LNCaP clone FGC (cell line): Measurements from ENCODE around the gene SNX27.
"Not testable (repeated sequence)": the region's sequence is repeated elsewhere in the genome, so short reads cannot be mapped to it uniquely, and the experiment has no call there.

ENCODE experiments used
- DNase-seq: peaks from one replicate; pipeline ENCODE4 v3.0.0-alpha.2; 2011; ENCODE audit warnings: low read depth
- H3K4me3 ChIP-seq: 2 replicates; pipeline ENCODE4 v1.5.1; 2011; ENCODE audit warnings: mild to moderate bottlenecking, low read depth, low read length, control low read depth
- TF ChIP-seq, protein P1 (sequence below): IDR thresholded peaks from 2 replicates; pipeline ENCODE4 v1.5.1; 2012; ENCODE audit warnings: mild to moderate bottlenecking; ENCODE audit not compliant: control insufficient read depth, insufficient read depth; ENCODE audit errors: extremely low read depth

SNX27 gene

DNA sequence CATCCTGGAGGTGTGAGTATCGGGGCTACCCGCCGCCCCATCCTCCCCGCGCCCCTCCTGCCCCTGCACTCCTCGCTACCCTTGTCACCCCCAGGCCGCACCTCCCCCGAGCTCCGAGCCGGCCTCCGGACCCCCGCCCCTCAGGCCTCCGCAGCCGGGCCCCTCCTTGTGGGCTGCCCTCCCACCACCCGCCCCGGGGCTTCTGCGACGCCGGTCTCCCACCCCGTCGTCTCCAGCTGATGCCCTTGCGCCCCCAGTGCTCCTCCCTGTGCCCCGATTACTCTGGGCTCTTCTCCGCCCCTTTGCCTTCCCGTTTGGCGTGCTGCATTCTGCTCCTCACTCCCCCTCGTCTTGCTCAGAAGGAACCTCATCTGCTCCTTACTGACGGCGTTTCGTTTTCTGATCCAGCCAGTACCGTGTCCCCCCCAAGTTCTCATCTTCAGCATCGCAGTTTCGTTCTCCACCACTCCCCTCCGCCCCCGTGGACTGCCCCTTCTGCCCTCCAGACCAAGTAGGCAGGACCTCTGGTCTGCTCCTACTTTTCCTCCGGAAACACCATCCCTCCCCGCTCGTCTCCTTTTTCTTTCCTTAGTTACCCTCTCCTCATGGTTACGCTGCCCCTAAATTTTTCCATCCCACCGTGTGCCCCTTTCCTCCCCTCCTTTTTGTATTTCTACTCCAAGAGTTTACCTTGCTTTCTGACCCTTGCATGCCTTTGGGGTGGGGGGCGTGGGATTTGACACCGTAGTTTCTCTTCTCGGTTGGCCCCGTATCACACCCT, 841 bp downstream of the SNX27 start:
- peak overlapping the region; percentile 78 for H3K4me3 ChIP-seq
- DNase-seq: no peak
- TF ChIP-seq, protein P1, sequence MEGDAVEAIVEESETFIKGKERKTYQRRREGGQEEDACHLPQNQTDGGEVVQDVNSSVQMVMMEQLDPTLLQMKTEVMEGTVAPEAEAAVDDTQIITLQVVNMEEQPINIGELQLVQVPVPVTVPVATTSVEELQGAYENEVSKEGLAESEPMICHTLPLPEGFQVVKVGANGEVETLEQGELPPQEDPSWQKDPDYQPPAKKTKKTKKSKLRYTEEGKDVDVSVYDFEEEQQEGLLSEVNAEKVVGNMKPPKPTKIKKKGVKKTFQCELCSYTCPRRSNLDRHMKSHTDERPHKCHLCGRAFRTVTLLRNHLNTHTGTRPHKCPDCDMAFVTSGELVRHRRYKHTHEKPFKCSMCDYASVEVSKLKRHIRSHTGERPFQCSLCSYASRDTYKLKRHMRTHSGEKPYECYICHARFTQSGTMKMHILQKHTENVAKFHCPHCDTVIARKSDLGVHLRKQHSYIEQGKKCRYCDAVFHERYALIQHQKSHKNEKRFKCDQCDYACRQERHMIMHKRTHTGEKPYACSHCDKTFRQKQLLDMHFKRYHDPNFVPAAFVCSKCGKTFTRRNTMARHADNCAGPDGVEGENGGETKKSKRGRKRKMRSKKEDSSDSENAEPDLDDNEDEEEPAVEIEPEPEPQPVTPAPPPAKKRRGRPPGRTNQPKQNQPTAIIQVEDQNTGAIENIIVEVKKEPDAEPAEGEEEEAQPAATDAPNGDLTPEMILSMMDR: no peak

DNA sequence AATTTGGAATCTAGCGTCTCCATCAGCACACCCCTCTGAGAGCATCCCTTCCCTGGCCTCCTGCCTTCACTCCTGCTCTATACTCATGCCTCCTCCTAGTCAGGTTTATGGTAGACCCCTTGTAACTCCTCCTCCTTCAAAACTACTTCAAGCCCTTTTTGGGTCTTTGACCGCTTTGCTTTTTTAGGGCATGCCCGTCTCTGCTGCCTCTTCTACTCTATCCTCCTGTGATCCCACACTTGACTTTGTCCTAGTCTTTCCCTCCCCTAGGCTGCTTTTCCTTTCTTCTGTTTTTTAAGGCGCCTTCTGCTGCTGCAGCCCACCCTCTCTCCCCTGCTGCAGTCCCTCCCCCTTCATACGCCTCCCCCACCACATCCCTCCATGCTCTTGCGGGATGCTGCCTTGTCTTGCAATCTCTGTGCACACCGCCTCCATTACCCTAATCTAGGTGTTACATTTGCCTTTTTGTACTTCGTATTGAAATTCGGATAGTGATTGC, 1.5 kb downstream of the SNX27 start:
- no peak for DNase-seq
- TF ChIP-seq, protein P1: no peak
- H3K4me3 ChIP-seq: peak overlapping the region; percentile 78

DNA sequence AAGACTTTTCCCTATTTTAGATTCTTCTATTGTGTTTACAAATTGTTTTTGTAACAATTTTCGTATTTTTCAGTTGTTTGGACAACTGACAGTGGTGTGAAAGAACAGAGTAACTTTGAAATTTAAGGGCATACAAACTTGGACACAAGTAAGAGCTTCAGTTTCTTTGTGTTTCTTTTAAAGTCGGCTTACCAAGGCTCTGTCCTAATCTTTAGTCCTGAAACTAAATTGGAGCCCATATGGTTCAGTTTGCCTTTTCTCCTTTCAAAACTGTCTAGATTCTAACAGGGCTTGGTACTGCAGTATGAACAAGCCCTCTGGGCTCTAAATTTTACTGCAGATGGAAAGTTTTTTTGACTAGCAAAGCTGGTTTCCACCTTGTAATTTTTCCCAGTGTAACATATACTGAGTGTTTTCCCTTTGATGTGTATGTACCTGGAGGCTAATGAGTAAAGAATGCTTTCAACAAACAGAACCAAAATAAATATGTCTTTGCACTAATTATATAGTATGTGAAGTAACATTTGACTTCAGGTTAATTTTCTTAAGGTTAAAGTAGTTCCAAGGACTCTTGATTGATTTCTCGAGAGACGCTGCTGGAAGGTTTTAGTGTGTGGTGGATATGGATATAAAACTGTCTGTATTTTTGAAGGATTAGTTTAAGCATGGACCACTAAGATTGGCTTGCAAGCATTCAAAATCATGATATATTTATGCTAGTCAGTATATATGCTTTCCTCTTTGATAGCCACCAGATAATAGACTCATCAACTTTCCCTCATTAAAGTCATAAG, 4.1 kb downstream of the SNX27 start:
- TF ChIP-seq, protein P1: no peak
- no peak overlapping the region for H3K4me3 ChIP-seq
- no peak for DNase-seq

DNA sequence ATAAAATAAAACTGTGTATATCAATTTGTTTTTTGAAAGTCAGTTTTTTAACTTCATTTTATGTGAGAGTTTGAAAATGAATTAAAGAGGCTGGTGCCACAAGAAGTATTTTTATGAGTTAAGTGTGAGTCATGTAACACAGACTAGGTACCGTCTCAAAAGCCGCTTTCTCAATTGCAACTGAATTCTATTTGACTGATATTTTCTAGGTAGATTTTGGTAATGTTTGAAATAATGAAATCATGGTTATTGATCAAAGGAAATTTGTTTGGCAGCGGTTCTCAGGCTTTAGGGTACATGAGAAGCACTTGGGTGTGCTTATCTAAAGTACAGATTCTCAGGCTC, 4.6 kb downstream of the SNX27 start:
- TF ChIP-seq, protein P1: no peak
- DNase-seq: no peak
- no peak overlapping the region for H3K4me3 ChIP-seq

DNA sequence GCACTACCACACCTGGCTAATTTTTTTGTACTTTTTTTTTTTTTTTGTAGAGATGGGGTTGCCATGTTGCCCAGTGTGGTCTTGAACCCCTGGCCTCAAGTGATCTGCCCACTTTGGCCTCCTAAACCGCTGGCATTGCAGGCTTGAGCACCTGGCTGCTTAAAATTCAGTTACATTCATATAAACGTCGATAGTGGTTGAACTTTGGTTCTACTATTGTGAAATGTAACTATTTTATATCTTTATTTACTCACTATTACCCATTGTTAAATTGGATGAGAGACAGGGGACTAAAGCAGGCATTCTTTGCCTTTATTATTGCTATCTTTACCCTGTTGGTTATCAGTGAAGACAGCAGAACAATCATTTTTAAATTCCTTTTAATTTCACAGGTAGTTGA, 6.2 kb downstream of the SNX27 start:
- no peak overlapping the region for H3K4me3 ChIP-seq
- TF ChIP-seq, protein P1: no peak
- no peak for DNase-seq

DNA sequence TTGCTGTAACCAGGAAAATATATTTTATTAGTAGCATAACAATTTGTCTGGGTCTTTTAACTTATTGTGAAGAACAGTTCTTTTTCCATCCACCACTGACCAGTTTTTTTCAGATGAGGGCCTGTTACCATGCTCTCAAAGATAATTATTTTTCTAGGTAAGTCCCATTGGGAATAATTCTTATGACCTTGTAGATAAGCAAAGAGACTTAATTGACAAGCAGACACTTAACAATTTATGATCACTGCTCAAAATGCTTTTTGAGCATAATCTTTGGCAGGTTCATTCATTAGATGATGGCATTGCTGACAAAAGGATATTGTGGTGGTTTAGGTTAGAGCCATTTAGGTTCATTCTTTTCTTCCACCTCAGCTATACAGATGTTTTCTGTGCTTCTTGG, 6.6 kb downstream of the SNX27 start:
- DNase-seq: no peak
- TF ChIP-seq, protein P1: no peak
- H3K4me3 ChIP-seq: no peak overlapping the region

DNA sequence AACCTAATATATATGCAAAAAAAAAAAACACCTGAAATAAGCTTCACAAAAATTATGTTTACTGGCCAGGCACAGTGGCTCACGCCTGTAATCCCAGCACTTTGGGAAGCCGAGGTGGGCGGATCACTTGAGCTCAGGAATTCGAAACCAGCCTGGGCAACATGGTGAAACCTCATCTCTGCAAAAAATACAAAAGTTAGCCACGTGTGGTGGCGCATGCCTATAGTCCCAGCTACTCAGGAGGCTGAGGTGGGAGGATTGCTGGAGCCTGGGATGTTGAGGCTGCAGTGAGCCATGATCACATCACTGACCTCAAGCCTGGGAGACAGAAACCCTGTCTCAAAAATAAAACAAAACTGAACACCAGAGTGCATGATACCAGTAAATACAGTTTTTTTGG, 7.1 kb downstream of the SNX27 start:
- not testable (repeated sequence) for DNase-seq, H3K4me3 ChIP-seq
